ES-I3 (cell line): ENCODE results near the gene CD27.
"Not testable (repeated sequence)": the region's sequence is repeated elsewhere in the genome, so short reads cannot be mapped to it uniquely, and the experiment has no call there.

ENCODE experiments used
- H3K36me3 ChIP-seq: 2 replicates; pipeline ENCODE4 v1.6.1; 2013; ENCODE audit warnings: mild to moderate bottlenecking, low read length, control low read depth, moderate library complexity; ENCODE audit not compliant: insufficient read depth
- H3K4me1 ChIP-seq: 2 replicates; pipeline ENCODE4 v1.6.1; 2013; ENCODE audit warnings: mild to moderate bottlenecking, control low read depth, low read length; ENCODE audit not compliant: insufficient read depth
- H3K9ac ChIP-seq: 2 replicates; pipeline ENCODE4 v1.6.1; 2013; ENCODE audit warnings: low read depth, mild to moderate bottlenecking, low read length, moderate library complexity
- H3K9me3 ChIP-seq: 2 replicates; pipeline ENCODE4 v1.6.1; 2013; ENCODE audit warnings: mild to moderate bottlenecking, low read length, moderate library complexity; ENCODE audit not compliant: control insufficient read depth, insufficient read depth

The CD27 gene

GRCh38 chr12:6463216-6463615 is 18.5 kb downstream of the CD27 start:
- H3K36me3 ChIP-seq: peaks cover 11% of the 10 kb centered on the region
- no peak overlapping the region for H3K9ac ChIP-seq
- H3K9me3 ChIP-seq: no peaks in the 10 kb centered on the region
- H3K4me1 ChIP-seq: no peaks in the 10 kb centered on the region

GRCh38 chr12:6463858-6464257 is 19.1 kb downstream of the CD27 start:
- Histone ChIP-seq H3K9ac (no peak overlapping the region), H3K4me1 (no peaks in the 10 kb centered on the region), H3K9me3 (no peaks in the 10 kb centered on the region), H3K36me3 (peaks cover 11% of the 10 kb centered on the region)

GRCh38 chr12:6464531-6464930 is 19.8 kb downstream of the CD27 start:
- Histone ChIP-seq H3K9me3 (no peaks in the 10 kb centered on the region), H3K36me3 (peaks cover 11% of the 10 kb centered on the region), H3K4me1 (peaks cover 7% of the 10 kb centered on the region; the same call in 1 of the 2 replicates), H3K9ac (no peak overlapping the region)

GRCh38 chr12:6465467-6466183 is 20.9 kb downstream of the CD27 start:
- Histone ChIP-seq H3K4me1 (peaks cover 10% of the 10 kb centered on the region; the same call in 1 of the 2 replicates), H3K9ac (no peak overlapping the region), H3K9me3 (no peaks in the 10 kb centered on the region), H3K36me3 (peaks cover 11% of the 10 kb centered on the region)

DNA sequence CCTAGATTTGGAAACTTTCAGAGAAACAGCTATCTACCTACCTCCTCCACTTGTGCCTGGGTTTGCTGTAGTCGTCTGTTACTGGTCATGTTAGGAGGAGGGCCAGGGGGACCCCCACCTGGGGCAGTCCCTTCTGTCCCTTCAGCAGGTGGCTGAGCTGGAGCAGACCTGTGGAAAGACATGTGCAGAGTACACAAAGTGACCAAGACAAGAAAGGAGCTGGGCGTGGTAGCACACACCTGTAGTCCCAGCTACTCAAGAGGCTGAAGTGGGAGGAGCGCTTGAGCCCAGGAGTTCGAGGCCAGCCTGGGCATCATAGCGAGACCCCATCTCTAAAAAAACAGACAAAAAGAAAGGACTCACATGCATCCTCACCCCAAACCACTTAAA is 21.4 kb downstream of the CD27 start:
- no peak overlapping the region for H3K9ac ChIP-seq
- peaks cover 10% of the 10 kb centered on the region; the same call in 1 of the 2 replicates for H3K4me1 ChIP-seq
- peaks cover 8% of the 10 kb centered on the region for H3K36me3 ChIP-seq
- H3K9me3 ChIP-seq: no peaks in the 10 kb centered on the region

- H3K9ac ChIP-seq, H3K4me1 ChIP-seq, H3K36me3 ChIP-seq, H3K9me3 ChIP-seq: not testable (repeated sequence)
These were observed 22.0 kb downstream of the CD27 start for GRCh38 chr12:6466751-6467150.

DNA sequence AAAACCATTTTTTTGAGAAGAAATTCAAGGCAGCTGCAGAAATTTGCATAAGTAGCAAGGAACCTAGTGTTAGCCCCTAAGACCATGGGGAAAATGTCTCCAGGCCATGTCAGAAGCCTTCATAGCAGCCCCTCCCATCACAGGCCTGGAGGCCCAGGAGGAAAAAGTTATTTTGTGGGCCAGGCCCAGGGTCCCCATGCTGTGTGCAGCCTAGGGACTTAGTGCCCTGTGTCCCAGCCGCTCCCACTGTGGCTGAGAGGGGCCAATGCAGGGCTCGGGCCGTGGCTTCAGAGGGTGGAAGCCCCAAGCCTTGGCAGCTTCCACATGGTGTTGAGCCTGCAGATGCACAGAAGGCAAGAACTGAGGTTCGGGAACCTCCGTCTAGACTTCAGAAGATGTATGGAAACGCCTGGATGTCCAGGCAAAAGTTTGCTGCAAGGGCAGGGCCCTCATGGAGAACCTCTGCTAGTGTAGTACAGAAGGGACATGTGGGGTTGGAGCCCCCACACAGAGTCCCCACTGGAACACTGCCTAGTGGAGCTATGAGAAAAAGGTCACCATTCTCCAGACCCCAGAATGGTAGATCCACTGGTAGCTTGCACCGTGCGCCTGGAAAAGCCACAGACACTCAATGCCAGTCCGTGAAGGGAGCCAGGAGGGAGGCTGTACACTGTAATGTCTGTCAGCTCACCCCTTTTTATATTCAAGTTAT is 23.0 kb downstream of the CD27 start:
- H3K36me3 ChIP-seq, H3K9me3 ChIP-seq, H3K4me1 ChIP-seq, H3K9ac ChIP-seq: not testable (repeated sequence)

DNA sequence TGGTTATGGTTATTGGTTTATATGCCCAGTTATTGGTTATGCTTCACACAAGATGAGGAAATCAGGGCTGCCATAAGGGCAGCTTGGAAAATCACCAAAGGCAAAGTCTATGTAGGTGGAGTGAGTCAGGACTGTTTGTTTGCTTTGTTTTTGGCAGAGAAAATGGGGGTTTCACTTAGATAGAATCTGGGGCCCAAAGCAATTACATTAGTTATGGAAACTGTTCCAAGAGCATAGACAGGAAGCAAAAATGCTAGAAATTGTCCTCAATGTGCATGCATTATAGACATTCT is 23.5 kb downstream of the CD27 start:
- Histone ChIP-seq H3K9me3 (no peaks in the 10 kb centered on the region), H3K4me1 (peaks cover 10% of the 10 kb centered on the region; the same call in 1 of the 2 replicates), H3K36me3 (peaks cover 8% of the 10 kb centered on the region), H3K9ac (no peak overlapping the region)

GRCh38 chr12:6469092-6469491 is 24.3 kb downstream of the CD27 start:
- no peaks in the 10 kb centered on the region for H3K9me3 ChIP-seq
- peaks cover 10% of the 10 kb centered on the region; the same call in 1 of the 2 replicates for H3K4me1 ChIP-seq
- H3K9ac ChIP-seq: no peak overlapping the region; the same call in 1 of the 2 replicates
- peaks cover 8% of the 10 kb centered on the region for H3K36me3 ChIP-seq

GRCh38 chr12:6469609-6470374 is 25.0 kb downstream of the CD27 start:
- Histone ChIP-seq H3K9ac (peak overlapping the region; percentile 64), H3K9me3 (no peaks in the 10 kb centered on the region), H3K4me1 (peaks cover 10% of the 10 kb centered on the region; the same call in 1 of the 2 replicates), H3K36me3 (peaks cover 3% of the 10 kb centered on the region; the same call in 1 of the 2 replicates)

DNA sequence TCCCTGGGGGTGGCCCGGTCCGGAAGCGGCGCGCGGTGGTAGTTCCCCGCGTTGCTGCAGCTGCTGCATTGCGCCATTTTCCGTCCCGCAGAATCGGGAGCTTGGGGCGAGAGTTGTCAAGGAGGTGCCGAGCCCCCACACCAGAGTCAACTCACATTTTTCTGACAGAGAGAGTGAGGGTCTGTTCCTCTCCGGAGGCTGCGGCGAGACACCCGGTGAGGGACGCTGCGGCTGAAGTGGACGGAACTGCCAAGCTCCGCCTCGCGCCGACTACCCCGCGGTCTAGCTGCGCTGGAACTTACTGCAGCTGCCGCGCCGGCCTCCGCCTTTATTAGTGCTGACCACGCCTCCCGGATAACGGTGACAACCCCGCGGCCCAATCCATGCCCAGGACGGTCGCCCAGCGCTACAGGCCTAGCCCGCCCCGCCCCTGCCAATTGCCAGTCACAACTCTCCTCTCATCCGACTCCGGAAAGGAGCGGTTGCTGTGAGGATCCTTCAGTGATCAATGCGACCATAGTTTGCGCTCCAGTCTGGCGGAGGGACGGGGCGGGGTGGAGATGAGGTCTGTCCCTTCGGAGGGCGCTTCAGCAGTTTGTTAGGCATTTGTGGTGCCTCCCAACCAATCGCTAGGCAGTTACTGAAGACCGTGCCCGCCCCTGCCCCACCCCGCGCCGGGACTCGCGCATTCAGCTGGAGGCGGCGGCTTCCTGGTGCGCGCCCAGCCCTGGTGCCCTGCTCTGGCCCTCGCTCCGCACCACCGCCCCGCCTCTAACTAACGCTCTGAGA is 25.8 kb downstream of the CD27 start, which contains the start of gene VAMP1:
VAMP1 (minus strand) TSS at position 303 of the 789 bp plus-strand sequence; CDS start at position 157, 146 bp downstream.
- H3K4me1 ChIP-seq: peaks cover 10% of the 10 kb centered on the region; the same call in 1 of the 2 replicates
- 0 out of 2 replicates have a peak, but pooled peaks cover 3% of the 10 kb centered on the region for H3K36me3 ChIP-seq
- H3K9ac ChIP-seq: peak within 1 kb of the TSS; percentile 64
- H3K9me3 ChIP-seq: no peaks in the 10 kb centered on the region

- no peak overlapping the region for H3K9ac ChIP-seq
- no peaks in the 10 kb centered on the region for H3K36me3 ChIP-seq
- no peaks in the 10 kb centered on the region for H3K9me3 ChIP-seq
- peaks cover 10% of the 10 kb centered on the region; the same call in 1 of the 2 replicates for H3K4me1 ChIP-seq
These were observed 27.2 kb downstream of the CD27 start for GRCh38 chr12:6471989-6472360.

- Histone ChIP-seq H3K9me3 (no peaks in the 10 kb centered on the region), H3K4me1 (peaks cover 10% of the 10 kb centered on the region; the same call in 1 of the 2 replicates), H3K9ac (no peak overlapping the region), H3K36me3 (no peaks in the 10 kb centered on the region)
These were observed 27.7 kb downstream of the CD27 start for GRCh38 chr12:6472491-6472890.
